Neural progenitor cell (in vitro differentiated cells): ENCODE data around the gene DCTN5. TPM values are rescaled to one million over a fixed set of nuclear protein-coding genes. Genes with fewer than 3 reads are reported as not detected.

Experiments used
- DNase-seq: peaks from one replicate; pipeline ENCODE4 v3.0.0-alpha.2; 2016; ENCODE audit warnings: low spot score
- H2AFZ ChIP-seq: fragments of 200-600 bp; sonication (generic); replicated peaks from 2 replicates; pipeline ENCODE4 v1.6.1; 2016; ENCODE audit warnings: antibody characterized with exemption
- H3F3A ChIP-seq: fragments of 200-600 bp; sonication (generic); 2 replicates; pipeline ENCODE4 v1.6.1; 2016; ENCODE audit warnings: antibody characterized with exemption, low read depth
- H3K27ac ChIP-seq: fragments of 200-600 bp; sonication (generic); 2 replicates; pipeline ENCODE4 v1.5.1; 2016; ENCODE audit warnings: mild to moderate bottlenecking
- H3K27me3 ChIP-seq: fragments of 200-600 bp; sonication (generic); 2 replicates; pipeline ENCODE4 v1.6.1; 2016; ENCODE audit warnings: mild to moderate bottlenecking, moderate library complexity
- H3K36me3 ChIP-seq: fragments of 200-600 bp; sonication (generic); 2 replicates; pipeline ENCODE4 v1.5.1; 2016
- H3K4me1 ChIP-seq: fragments of 200-600 bp; sonication (generic); 2 replicates; pipeline ENCODE4 v1.6.1; 2016; ENCODE audit warnings: mixed run types
- H3K4me2 ChIP-seq: fragments of 200-600 bp; sonication (generic); 2 replicates; pipeline ENCODE4 v1.6.1; 2016
- H3K4me3 ChIP-seq: fragments of 200-600 bp; sonication (generic); 2 replicates; pipeline ENCODE4 v1.5.1; 2016
- H3K79me2 ChIP-seq: fragments of 200-600 bp; sonication (generic); 2 replicates; pipeline ENCODE4 v1.6.1; 2016; ENCODE audit warnings: low read depth
- H3K9ac ChIP-seq: fragments of 200-600 bp; sonication (generic); 2 replicates; pipeline ENCODE4 v1.6.1; 2016
- H3K9me3 ChIP-seq: fragments of 200-600 bp; sonication (generic); 2 replicates; pipeline ENCODE4 v1.5.1; 2016; ENCODE audit warnings: low read depth
- H4K20me1 ChIP-seq: fragments of 200-600 bp; sonication (generic); 2 replicates; pipeline ENCODE4 v1.6.1; 2016; ENCODE audit warnings: low read depth
- H3K27ac Mint-ChIP-seq: 3 replicates; pipeline ENCODE4 v1.8.0; 2021; ENCODE audit warnings: mixed read lengths
- H3K27me3 Mint-ChIP-seq: 2 replicates; pipeline ENCODE4 v1.8.0; 2022; ENCODE audit warnings: low read depth, mild to moderate bottlenecking, inconsistent platforms, moderate library complexity, mixed read lengths; ENCODE audit not compliant: insufficient read depth
- H3K36me3 Mint-ChIP-seq: 3 replicates; pipeline ENCODE4 v1.8.0; 2021; ENCODE audit warnings: mixed read lengths
- H3K4me1 Mint-ChIP-seq: 3 replicates; pipeline ENCODE4 v1.8.0; 2021; ENCODE audit warnings: mixed read lengths
- H3K4me3 Mint-ChIP-seq: 3 replicates; pipeline ENCODE4 v1.8.0; 2021; ENCODE audit warnings: mild to moderate bottlenecking, moderate library complexity, mixed read lengths
- H3K9me3 Mint-ChIP-seq: 3 replicates; pipeline ENCODE4 v1.8.0; 2020; ENCODE audit warnings: mixed read lengths
- EZH2 ChIP-seq: fragments of 200-600 bp; sonication (generic); IDR thresholded peaks from 2 replicates; pipeline ENCODE4 v1.6.1; 2017; ENCODE audit warnings: antibody characterized with exemption, mild to moderate bottlenecking, moderate library complexity
- EZH2phosphoT487 ChIP-seq: fragments of 200-600 bp; sonication (generic); IDR thresholded peaks from 2 replicates; pipeline ENCODE4 v1.6.1; 2017; ENCODE audit warnings: antibody characterized with exemption
- total RNA-seq: library from RNA; depleted of rRNA; stranded (reverse); fragments of >200 nt; gene quantifications from 2 replicates; pipeline ENCODE4 v1.2.3, GENCODE V29; 2015; ENCODE audit warnings: low replicate concordance
- TF ChIP-seq, protein P1 (sequence below): fragments of 200-600 bp; sonication (generic); IDR thresholded peaks from 2 replicates; pipeline ENCODE4 v1.5.1; 2017; ENCODE audit warnings: antibody characterized with exemption, mild to moderate bottlenecking

DCTN5 gene
- total RNA-seq, 1 donor from 2014 or later = 35.7 TPM

DNA sequence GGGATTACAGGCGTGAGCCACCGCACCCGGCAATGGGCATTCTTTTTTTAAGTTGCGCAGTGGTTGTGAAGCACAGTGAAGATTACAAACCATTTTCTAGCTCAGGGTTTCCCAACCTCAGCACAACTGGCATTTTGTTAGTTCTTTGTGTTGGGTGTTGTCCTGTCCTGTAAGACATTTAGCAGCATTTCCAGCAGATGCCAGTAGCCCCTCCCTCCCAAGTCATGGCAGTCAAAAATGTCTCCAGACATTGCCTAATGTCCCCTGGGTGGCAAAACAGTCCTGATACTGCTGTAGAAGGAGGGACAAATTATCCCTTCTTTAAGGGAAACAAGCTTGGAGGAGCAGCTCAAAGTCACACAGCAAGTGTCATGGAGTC, 53.0 kb downstream of the DCTN5 start:
- peak overlapping the region; percentile 41 for H3K4me3 ChIP-seq
- no peak overlapping the region for H3K9ac ChIP-seq
- Mint-ChIP-seq H3K27me3 (no peaks in the 10 kb centered on the region), H3K27ac (peak overlapping the region; percentile 58), H3K4me1 (peaks cover 14% of the 10 kb centered on the region), H3K36me3 (peaks cover 7% of the 10 kb centered on the region), H3K9me3 (no peaks in the 10 kb centered on the region), H3K4me3 (peak overlapping the region; percentile 80)
- no peaks in the 10 kb centered on the region for H3K9me3 ChIP-seq
- peaks cover 50% of the 10 kb centered on the region for H3F3A ChIP-seq
- peak overlapping the region; percentile 26 for H3K27ac ChIP-seq
- H4K20me1 ChIP-seq = peaks cover 3% of the 10 kb centered on the region
- peak overlapping the region; percentile 86 for H2AFZ ChIP-seq
- no peaks in the 10 kb centered on the region for H3K27me3 ChIP-seq
- no peaks in the 10 kb centered on the region for H3K79me2 ChIP-seq
- no peaks in the 10 kb centered on the region for H3K36me3 ChIP-seq
- TF ChIP-seq EZH2phosphoT487 = no peak
- no peaks in the 10 kb centered on the region for H3K4me1 ChIP-seq
- peak overlapping the region; percentile 76 for H3K4me2 ChIP-seq
- no peak for DNase-seq

DNA sequence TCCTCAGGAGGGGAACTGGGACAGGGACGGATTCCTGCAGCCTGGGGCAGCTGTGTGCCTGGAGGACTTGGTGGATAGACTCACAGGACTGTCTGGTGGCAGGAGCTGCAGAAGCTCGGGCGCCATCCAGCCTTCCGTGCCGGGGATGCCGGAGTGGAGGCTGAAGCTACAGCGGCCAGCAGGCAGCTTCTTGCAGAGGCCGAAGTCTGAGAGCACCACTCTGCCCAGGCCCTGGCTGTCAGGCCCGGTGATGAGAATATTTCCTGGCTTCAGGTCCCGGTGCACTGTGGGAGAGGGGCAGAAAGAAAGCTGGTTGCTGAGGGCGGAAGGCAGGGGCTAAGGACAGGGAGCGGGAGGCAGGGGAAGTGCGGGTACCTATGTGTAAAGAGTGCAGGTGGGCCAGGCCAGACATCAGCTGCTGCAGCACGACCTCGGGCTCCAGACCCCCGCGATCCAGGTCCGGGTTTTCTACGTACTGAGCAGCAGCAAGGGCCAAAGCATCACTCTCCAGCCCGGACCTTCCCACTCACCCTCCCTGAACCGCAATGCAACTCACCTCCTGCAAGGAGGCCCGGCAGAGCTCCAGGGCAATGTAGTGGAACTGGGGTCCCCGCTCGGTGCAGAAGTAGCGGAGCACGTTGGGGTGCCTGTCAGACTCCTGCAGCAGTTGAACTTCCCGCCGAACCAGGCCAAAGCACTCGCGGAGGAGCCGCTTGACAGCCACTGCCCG, 53.5 kb downstream of the DCTN5 start:
- Histone ChIP-seq H3K4me3 (peak overlapping the region; percentile 41), H2AFZ (peak overlapping the region; percentile 86), H3K4me1 (no peaks in the 10 kb centered on the region), H3F3A (peaks cover 49% of the 10 kb centered on the region), H3K27ac (peak overlapping the region; percentile 26), H4K20me1 (peaks cover 3% of the 10 kb centered on the region), H3K27me3 (no peaks in the 10 kb centered on the region), H3K9me3 (no peaks in the 10 kb centered on the region), H3K4me2 (peak overlapping the region; percentile 76), H3K9ac (no peak overlapping the region), H3K36me3 (no peaks in the 10 kb centered on the region), H3K79me2 (no peaks in the 10 kb centered on the region)
- Mint-ChIP-seq H3K4me1 (peaks cover 14% of the 10 kb centered on the region), H3K9me3 (no peaks in the 10 kb centered on the region), H3K4me3 (peak overlapping the region; percentile 80), H3K36me3 (peaks cover 5% of the 10 kb centered on the region), H3K27me3 (no peaks in the 10 kb centered on the region), H3K27ac (peak overlapping the region; percentile 86)
- TF ChIP-seq, protein P1, sequence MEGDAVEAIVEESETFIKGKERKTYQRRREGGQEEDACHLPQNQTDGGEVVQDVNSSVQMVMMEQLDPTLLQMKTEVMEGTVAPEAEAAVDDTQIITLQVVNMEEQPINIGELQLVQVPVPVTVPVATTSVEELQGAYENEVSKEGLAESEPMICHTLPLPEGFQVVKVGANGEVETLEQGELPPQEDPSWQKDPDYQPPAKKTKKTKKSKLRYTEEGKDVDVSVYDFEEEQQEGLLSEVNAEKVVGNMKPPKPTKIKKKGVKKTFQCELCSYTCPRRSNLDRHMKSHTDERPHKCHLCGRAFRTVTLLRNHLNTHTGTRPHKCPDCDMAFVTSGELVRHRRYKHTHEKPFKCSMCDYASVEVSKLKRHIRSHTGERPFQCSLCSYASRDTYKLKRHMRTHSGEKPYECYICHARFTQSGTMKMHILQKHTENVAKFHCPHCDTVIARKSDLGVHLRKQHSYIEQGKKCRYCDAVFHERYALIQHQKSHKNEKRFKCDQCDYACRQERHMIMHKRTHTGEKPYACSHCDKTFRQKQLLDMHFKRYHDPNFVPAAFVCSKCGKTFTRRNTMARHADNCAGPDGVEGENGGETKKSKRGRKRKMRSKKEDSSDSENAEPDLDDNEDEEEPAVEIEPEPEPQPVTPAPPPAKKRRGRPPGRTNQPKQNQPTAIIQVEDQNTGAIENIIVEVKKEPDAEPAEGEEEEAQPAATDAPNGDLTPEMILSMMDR = no peak
- TF ChIP-seq EZH2 (peak; percentile 37), EZH2phosphoT487 (no peak)
- peak; percentile 83 for DNase-seq

DNA sequence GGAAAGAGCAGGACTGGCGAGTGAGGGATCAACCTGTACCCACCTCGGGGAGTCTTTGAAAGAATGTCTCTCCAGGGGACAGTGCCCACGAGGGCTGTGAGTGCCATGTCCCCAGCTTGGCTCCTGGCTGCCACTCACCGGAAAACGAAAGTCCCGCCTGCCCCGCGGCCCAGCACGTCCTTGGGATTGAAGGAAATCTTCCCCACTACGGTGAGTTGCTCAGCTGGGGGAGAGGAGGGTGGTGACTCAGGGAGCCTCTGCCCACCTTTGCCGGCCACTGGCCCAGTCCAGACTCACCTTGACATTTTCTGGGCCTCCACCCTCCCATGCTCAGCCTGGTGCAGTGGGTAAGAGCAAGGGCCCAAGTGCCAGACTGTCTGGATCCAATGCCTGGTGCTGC, 54.5 kb downstream of the DCTN5 start:
- TF ChIP-seq EZH2 (no peak), EZH2phosphoT487 (no peak)
- TF ChIP-seq, protein P1 = no peak
- H3K27me3 Mint-ChIP-seq = no peaks in the 10 kb centered on the region
- no peaks in the 10 kb centered on the region for H3K79me2 ChIP-seq
- no peaks in the 10 kb centered on the region for H3K27me3 ChIP-seq
- peaks cover 19% of the 10 kb centered on the region for H3K4me1 Mint-ChIP-seq
- H3K4me1 ChIP-seq = peaks cover 4% of the 10 kb centered on the region
- H3F3A ChIP-seq = peaks cover 44% of the 10 kb centered on the region
- no peak overlapping the region for H3K27ac ChIP-seq
- H3K27ac Mint-ChIP-seq = no peak overlapping the region
- no peak for DNase-seq
- no peak overlapping the region for H3K4me2 ChIP-seq
- no peak overlapping the region for H3K4me3 ChIP-seq
- peaks cover under 1% of the 10 kb centered on the region for H4K20me1 ChIP-seq
- H3K9me3 ChIP-seq = no peaks in the 10 kb centered on the region
- H3K36me3 Mint-ChIP-seq = no peaks in the 10 kb centered on the region
- H3K4me3 Mint-ChIP-seq = no peak overlapping the region
- H3K9me3 Mint-ChIP-seq = no peaks in the 10 kb centered on the region
- no peak overlapping the region for H3K9ac ChIP-seq
- no peak overlapping the region for H2AFZ ChIP-seq
- H3K36me3 ChIP-seq = no peaks in the 10 kb centered on the region

DNA sequence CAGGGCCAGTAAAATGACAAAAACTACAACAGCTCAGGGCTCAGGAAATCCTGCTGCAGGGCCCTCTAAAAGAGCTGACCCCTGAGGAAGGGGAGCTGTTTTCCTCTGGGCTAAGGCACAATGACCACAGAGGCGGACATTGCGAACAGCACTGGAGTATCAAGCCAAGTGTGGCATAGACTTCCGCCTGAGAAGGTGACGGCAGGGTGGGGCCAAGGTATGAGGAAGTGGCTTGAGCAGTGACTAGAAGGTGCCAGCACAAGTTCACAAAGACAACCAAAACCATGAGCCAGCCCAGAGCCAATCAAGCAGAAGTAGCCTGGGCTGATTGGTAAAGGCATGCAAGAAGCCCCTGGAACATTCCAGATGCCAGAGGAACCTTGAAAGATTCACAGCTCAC, 57.8 kb downstream of the DCTN5 start:
- Histone ChIP-seq H3K36me3 (no peaks in the 10 kb centered on the region), H3K4me1 (peaks cover 6% of the 10 kb centered on the region), H4K20me1 (no peaks in the 10 kb centered on the region), H3F3A (peaks cover 18% of the 10 kb centered on the region), H3K9ac (no peak overlapping the region), H3K27ac (no peak overlapping the region), H2AFZ (no peak overlapping the region), H3K27me3 (no peaks in the 10 kb centered on the region), H3K4me3 (no peak overlapping the region), H3K9me3 (no peaks in the 10 kb centered on the region), H3K79me2 (no peaks in the 10 kb centered on the region), H3K4me2 (no peak overlapping the region)
- H3K4me1 Mint-ChIP-seq = peaks cover 16% of the 10 kb centered on the region
- no peak overlapping the region for H3K4me3 Mint-ChIP-seq
- no peak overlapping the region for H3K27ac Mint-ChIP-seq
- H3K9me3 Mint-ChIP-seq = peaks cover 4% of the 10 kb centered on the region
- H3K36me3 Mint-ChIP-seq = no peaks in the 10 kb centered on the region
- TF ChIP-seq EZH2phosphoT487 (no peak), EZH2 (no peak)
- TF ChIP-seq, protein P1 = no peak
- no peaks in the 10 kb centered on the region for H3K27me3 Mint-ChIP-seq
- DNase-seq = no peak
